ENCODE results near the gene WDR1.

Gene WDR1

DNA sequence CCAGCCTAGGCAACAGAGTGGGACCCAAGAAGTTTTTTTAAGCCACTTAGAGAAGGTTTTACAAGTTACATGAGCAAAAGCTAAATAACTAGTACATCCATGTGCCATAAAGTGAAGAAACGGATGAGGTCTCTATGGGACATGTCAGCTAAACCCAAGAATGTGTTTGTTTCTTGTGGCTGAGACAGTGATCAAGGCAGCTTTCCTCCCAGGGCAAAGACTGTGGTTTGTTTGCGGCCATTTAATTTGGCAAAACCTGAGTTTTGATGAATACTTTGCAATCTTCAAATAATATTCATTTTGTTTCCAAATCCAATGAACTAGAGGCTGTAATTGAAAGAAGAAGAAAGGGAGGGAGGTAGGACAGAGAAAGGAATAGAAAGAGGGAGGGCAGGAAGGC is 50.4 kb downstream of the WDR1 start:
- no peak for DNase-seq

- no peak for DNase-seq
Measured at GRCh38 chr4:10063544-10064300, 52.9 kb downstream of the WDR1 start.

DNA sequence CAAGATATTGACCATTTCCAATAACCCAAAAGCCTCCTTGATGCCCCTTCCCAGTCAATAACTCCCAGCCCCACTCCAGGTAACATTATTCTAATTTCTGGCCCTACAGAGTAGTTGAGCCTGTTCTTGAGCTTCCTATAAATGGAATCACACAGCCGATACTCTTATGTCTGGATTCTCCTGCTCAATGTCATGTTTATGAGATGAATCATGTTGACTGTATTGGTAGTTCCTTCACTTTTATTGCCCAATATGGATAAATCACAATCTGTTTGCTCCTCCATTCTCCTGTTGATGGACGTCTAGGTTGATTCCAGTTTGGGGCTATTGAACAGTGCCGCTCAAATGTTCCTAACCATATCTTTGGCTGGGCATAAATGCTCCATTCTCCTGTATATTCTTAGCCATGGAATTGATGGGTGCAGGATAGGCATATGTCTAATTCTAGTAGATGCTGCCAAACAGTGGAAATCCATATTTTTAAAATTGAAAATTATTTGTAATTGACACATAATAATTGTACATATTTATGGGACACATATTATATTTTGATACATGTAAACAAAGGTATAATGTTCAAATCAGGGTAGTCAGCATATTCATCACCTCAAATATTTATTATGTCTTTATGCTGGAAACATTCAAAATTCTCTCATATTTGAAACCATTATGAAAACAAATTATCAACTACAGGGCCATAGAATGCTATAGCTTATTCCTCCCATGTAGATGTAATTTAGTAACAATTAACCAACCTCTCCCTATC is 54.8 kb downstream of the WDR1 start:
- peak; percentile 25 for DNase-seq

DNA sequence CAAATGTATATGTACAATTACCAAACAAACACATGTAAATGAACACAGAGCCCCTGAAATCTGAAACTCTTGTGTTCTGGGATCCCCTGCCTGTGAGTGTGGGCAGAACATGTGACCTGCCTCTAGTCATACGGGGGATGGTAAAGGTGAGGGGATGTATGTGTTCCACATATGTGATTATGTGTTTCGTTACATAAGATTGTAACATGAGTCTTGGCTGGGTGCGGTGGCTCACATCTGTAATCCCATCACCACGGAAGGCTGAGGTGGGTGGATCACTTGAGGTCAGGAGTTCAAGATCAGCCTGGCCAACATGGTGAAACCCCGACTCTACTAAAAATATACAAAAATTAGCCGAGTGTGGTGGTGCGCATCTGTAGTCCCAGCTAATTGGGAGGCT is 58.2 kb downstream of the WDR1 start:
- no peak for DNase-seq

DNA sequence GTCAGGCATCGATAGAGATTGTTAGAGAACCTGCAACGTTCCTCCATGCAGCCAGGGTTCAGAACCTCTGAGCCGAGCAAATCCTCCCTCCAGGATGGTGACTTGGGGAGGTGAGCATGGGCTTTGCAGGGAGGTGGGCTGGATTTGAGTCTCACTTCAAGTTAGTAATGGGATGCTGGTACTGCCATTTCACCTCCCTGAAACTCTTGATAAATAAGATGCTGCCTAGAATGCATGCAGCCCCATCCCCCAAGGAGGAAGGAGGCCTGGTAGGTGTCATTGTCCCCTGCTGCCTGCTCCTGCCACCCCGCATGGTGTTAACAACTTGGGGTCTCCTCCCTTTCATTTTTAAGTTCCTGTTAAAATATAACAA is 59.6 kb downstream of the WDR1 start:
- DNase-seq = no peak

- DNase-seq = no peak
Measured at GRCh38 chr4:10056334-10057022, 60.1 kb downstream of the WDR1 start.

GRCh38 chr4:10055871-10056270 is 60.7 kb downstream of the WDR1 start:
- no peak for DNase-seq

DNA sequence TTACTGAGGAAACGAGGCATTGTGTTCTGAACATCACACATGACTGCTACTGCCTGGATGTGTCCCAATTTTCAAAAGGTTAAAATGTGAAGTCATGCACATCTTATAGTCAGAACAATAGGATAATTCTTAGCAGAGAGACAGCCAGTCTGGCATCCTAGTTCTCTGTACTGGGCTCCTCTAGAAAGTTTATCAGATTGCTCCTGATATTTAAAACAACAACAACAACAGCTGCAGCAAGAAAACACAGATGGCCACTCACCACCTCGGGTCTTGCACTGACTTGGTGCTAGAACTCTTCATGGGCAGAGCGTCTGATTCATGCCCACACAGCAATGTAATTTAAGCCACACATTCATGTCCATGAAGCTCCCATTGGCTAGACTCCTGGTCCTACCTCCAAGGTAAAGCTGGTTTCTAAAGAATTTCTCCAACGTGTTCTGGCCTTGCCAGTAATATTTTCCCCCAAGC is 62.0 kb downstream of the WDR1 start:
- DNase-seq = no peak

DNA sequence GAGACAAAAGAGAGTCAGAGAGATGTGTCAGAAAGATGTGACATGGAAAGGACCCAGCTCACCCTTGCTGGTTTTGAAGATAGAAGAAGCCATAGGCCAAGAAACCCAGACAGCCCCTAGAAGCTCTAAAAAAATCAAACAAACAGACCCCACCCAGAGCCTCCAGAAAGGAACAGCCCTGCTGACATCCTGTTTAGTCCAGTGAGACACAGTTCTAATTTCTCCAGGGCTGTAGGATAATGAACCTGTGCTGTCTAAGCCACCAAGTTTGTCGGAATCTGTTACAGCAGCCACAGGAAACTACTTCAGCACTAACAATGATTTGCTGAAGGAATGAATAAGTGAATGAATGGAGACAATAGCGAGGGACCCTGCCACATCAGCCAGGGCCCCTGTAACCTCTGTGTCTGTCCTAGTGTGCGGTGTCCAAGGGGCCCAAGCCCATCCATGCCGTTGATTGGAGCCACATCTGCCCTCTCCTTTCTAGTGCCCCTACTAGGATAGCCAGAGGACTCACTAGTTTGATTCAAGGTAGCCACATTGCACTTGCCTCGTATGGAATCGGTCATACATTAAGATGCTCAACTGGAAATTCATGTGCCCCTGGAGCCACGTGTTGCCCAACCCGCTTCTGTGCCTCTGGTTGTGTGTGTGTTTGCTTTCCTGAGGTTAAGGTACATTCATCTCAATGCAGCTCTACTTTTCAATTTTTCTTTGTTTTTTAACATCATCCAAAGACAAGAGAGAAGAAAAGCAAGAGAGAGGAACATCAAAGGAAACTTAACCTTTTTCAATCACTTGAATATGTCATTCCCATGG is 62.8 kb downstream of the WDR1 start:
- DNase-seq = no peak

- no peak for DNase-seq
Measured at GRCh38 chr4:10051517-10052135, 65.0 kb downstream of the WDR1 start.

- DNase-seq = no peak
Measured at GRCh38 chr4:10050721-10051120, 65.9 kb downstream of the WDR1 start.

DNA sequence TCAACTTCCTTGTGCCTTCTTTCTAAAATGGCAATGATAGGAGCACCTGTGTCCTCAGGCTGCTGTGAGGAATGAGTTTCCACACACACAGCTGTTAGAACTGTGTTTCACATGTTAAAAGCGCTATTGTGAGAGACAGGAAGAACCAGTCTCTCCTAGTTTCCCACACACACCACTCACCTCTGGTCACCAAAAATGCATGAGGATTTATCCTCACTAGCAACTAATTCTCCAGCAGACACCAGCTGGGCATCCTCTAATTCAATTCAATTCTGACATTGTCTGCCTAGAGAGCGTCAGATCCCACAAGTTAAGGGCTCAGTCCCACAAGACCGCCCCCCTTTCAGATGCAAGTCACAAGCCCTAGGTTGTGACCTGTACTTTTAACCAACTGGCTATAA is 66.3 kb downstream of the WDR1 start:
- DNase-seq = no peak

DNA sequence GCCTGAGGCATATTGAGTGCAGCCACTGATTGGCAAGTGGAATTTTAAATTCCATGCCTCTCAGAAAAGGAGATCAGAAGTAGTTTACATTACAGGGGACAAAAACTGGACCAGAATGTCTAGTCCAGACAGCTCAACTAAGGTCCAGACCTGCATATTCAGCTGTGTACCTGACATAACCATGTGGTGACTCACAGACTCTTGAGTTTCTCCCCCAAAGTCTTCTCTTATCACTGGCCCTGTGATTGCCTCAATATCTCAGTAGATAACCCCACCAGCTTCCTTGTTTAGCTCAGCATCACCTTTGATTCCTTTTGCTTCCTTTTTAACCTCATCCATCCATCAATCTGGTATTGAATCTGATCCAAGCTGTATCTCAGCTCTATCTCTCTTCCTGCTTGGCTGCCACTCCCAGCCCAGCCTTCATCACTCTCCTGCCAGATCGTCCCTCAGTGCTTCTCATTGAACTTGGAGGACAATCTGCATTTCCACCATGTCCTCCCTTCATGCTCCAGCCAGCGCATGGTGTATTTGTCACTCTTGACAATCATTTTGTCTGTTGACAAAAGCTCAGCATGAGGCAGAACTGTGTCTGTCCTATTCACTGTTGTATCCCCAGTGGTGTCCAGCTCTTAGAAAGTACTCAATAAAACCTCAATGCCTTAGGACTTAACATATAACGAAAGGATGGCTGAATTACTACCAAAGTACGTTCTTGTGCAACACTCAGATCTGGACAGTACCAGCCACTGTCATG is 67.5 kb downstream of the WDR1 start:
- no peak for DNase-seq

DNA sequence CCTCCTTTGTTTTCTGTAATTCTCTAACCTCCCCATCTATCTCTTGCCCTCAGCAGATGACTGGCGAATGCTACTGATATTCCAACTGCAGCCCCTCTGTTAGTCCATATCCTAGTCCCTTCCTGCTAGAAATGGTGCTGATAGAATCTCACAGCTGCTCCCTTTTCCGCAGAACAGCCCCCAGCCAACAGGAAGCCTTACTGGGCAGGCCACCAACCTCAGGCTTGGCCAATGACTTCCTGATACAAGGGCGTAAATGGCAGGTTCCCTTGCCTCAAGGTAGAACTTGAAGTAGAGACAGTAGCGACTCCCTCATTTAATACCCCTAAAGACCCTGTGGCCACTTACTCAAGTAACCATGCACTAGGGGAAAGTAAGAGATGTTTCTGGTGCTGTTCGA is 68.6 kb downstream of the WDR1 start:
- no peak for DNase-seq

GRCh38 chr4:10046471-10046870 is 70.1 kb downstream of the WDR1 start:
- DNase-seq = no peak

GRCh38 chr4:10045481-10045880 is 71.1 kb downstream of the WDR1 start:
- no peak for DNase-seq

- DNase-seq = no peak
Measured at GRCh38 chr4:10041036-10041435, 75.6 kb downstream of the WDR1 start.

DNA sequence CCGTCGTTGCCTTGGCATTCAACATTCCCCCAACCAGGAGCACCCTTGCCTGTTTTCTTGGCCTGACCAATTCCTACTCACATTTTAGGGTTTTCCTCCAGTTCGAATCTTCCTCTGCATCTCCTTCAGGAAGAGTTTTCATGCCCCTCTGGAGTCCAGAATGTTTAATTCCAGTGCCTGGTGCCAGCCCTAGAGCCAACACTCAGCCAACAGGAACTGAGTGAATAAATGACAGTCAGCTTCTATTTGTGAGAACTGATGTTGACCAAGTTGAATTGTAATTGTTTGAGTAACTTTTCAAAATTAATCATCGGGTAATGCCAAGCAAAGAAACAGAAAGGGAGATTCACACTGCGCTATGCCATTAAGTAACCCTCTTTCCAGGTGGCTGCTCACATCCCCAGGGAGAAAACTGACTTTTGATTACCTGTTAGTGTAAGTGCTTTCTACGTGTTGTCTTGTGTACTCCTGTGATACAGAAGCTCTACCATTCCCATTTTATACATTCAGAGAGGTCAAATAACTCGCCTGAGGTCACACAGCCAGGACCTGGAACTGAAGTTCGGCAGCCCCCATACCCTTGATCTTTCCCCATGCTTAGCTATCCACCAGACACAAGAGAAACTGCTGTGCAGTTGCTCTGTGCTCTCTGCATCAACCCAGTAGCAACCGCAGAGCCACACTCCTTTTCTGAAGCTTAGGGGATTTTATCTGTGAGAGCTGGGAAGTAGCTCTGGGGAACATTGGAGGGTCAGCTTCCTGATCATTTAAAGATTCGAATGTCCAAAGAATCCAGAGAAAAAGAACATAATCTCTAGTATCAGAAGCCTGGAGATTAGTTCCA is 76.3 kb downstream of the WDR1 start:
- no peak for DNase-seq

DNA sequence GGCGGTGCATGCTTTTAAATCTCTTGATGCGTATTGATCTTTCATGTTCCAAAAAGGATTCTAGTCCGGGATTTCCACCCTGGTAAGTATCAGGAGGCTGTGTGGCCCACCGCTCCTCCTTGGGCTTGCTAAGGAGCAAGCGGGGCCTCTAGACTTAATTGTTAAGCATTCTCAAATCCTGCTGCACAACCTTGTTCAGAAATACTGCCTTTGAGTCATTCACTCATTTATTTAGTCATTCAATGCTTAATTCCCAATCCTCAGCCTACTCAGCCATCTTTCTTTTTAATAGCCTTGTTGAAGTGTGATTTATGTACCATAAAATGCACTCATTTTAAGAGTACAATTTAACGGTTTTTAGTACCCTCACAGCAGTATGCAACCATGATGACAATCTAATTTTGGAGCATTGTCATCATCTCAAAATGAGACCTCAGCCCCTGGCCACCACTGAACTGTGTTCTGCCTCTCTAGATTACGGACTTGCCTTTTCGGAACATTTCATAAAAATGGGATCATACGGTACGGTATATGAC is 79.7 kb downstream of the WDR1 start:
- DNase-seq = no peak

- DNase-seq = no peak
Measured at GRCh38 chr4:10035130-10035529, 81.5 kb downstream of the WDR1 start.
